ENCODE results near the gene MEIS2.

Gene MEIS2

GRCh38 chr15:37037850-37038715 lies 62.3 kb downstream of the MEIS2 start:
- peak; percentile 49 to 56 for DNase-seq

DNA sequence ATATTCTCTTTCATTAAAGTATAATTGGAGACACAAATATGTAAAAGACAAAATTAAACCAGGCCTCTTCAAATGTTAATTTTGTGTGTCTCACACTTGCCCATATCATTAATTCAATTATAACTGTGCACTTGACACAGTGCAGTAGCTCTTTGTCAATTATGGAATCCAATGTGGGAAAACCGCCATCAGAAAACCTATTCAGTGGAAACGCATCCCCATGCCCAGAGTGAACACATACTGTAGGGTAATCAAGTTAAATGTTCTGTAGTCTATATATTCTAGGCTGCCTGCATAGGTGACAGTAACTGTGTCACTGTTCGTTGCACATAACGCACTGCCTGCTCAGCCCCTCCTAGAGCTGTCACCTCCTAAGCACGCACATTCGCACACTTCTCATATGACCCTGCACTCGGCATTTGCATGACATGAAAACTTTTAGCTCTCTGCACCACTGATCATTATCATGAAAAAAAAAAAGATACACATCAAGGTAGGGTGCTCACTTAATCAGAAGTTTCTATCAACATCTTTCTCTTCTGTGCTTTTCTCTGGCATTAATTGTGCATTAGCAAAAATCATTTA lies 63.2 kb downstream of the MEIS2 start:
- peak; percentile 52 to 78 for DNase-seq

DNA sequence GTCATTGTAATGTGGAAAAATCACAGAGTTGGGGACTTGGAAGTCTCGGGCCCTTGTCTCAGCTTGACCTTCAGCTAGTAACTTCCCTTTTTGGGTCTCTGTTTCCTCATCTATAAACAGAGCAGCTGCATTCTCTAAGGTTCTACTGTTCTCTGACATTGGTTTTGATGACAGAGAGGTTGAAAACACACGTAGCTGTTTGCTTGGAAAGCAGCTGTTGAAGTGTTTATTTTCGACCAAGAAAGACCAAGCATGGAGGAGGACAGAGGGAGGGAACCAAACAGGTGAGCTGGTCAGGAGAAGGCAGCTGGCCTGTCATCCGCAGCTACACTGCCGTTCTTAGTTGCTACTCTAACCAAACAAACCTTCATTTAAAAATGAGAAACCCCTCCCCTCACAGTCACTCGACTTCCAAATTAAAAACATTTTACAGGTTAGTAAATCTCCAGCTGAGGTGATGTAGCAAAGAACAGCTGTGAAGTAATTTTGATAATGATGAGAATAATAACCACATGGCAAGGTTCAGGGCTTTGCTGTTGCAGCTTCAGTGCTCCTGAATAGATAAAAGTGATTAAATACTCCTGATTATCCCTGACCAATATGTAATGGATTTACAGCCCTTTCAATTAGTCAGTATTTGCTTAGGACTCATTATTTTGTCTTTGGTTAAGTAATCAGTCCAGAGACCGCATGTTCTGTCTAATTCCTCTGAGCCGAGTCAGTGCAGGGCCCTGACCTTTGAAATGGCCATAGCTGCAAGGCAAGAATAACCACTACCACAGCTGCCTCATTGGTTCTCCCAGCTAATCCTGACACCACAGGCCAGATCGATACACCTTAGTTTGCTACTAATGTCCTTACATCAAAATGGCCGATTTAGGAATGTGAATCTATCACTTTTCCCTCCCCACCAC lies 65.3 kb downstream of the MEIS2 start:
- no peak for DNase-seq

DNA sequence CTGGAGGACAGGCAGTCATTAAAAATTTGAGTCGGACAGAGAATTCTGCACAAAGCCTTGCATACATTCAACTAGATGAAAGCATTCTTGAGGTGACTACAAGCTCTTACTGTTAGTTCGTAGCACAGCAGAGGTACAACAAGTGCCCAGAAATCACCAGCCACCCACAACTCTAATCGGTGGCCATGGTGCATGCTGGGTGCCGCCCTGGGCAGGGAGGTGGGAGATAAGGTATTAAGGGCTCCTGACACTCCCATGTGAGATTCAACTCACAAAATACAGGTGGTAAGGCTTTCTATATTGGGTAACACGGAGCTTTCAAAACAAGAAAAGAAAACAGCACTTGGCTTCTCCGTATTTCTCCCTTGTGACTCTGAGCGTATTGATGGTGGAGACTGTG lies 66.0 kb downstream of the MEIS2 start:
- no peak for DNase-seq

GRCh38 chr15:37032091-37032775 lies 68.1 kb downstream of the MEIS2 start:
- DNase-seq, result no peak

GRCh38 chr15:37031198-37031597 lies 69.2 kb downstream of the MEIS2 start:
- DNase-seq, result no peak

GRCh38 chr15:37028625-37029296 lies 71.6 kb downstream of the MEIS2 start:
- no peak for DNase-seq

GRCh38 chr15:37020852-37021251 lies 79.5 kb downstream of the MEIS2 start:
- DNase-seq, result no peak

GRCh38 chr15:37019479-37020433 lies 80.6 kb downstream of the MEIS2 start:
- DNase-seq, result peak; percentile 84 to 86

GRCh38 chr15:37017031-37017625 lies 83.2 kb downstream of the MEIS2 start:
- no peak for DNase-seq

- DNase-seq, result no peak
Measured at GRCh38 chr15:37016231-37016630, 84.1 kb downstream of the MEIS2 start.

GRCh38 chr15:37015451-37015850 lies 84.9 kb downstream of the MEIS2 start:
- peak in 1 of 2 experiments; percentile 9 for DNase-seq

GRCh38 chr15:37015035-37015434 lies 85.3 kb downstream of the MEIS2 start:
- peak; percentile 27 to 63 for DNase-seq

DNA sequence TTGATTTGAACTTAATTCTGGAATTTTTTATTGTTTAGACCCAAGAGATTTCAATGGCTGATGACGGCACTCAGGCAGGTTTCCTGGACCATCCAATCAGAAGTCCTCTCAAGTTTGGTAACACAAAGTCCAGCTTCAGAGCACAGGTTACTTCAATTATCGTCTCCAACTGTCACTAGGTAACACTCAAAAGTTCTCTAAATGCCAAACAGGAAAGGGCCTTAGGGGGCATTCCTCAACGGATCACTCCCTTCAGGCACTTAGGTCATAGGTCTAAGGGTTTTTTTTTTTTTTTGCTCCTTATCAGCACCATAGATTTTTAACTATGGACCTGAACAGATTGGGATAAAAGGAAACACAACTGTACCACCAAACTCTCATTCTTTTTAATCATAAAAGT lies 85.8 kb downstream of the MEIS2 start:
- DNase-seq, result no peak

GRCh38 chr15:37014137-37014536 lies 86.2 kb downstream of the MEIS2 start:
- no peak for DNase-seq

DNA sequence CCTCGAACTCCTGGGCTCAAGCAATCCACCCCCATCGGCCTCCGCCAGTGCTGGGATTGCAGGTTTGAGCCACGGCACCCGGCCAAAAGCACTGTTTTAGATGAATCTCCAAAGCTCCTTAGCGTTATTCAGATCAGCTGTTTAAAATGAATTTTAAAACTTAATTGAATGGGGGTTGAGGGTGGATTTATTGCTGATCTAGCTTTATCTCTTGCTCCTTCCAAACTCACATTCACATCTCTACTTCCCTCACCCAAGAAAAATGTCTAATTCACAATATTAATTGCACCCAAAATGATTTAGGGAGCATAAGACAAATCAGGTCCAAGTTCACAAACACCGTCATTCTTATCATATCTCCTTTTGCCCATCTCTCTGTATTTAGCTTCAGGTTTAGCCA lies 89.8 kb downstream of the MEIS2 start:
- DNase-seq, result no peak

- DNase-seq, result no peak
Measured at GRCh38 chr15:37009288-37009687, 91.1 kb downstream of the MEIS2 start.

DNA sequence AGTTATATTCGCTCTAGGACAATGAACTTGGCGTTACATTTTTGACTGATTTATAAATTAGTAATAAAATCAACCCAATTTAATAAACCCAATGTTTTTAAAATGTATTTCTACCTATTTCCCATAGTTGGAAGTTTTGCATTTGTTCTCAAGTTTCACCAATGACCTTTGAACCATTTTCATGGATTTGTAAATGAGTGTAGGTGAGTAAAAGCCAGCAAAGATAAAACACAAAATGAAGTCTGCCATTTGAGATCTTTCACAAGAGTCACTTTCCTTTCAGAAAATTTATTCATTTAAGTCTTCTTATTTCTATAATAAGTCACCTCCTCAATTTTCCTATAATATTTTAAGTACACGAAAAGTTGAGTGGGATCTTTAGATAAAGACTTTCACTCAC lies 92.1 kb downstream of the MEIS2 start:
- DNase-seq, result no peak

GRCh38 chr15:37007301-37007700 lies 93.0 kb downstream of the MEIS2 start:
- no peak for DNase-seq

GRCh38 chr15:37004981-37005735 lies 95.2 kb downstream of the MEIS2 start:
- no peak for DNase-seq

All from NCI-H526 (cell line).